Thoracic aorta (tissue), 2 donors: ENCODE data around the gene MIS18A. TPM values are rescaled to one million over a fixed set of nuclear protein-coding genes. Genes with fewer than 3 reads are reported as not detected.
A peak's percentile ranks its signal among the peaks of the same experiment; 100 is the strongest.

Experiments
- ATAC-seq: fragments of 150-250 bp; one replicate; pipeline ENCODE4 v1.8.0; 2017; ENCODE audit warnings: low read depth; ENCODE audit not compliant: insufficient number of reproducible peaks, low FRiP score
- DNase-seq: peaks from one replicate; pipeline ENCODE4 v3.0.0-alpha.2; 2020; ENCODE audit warnings: low spot score
- H3K27ac ChIP-seq, 2 donors: fragments of 200-600 bp; sonication (generic); 1 replicate in 1 of 2; 2 replicates in 1 of 2; pipeline ENCODE4 v1.5.1; 2016; ENCODE audit warnings: mild to moderate bottlenecking in 2 of 2, moderate library complexity in 2 of 2
- H3K27me3 ChIP-seq: fragments of 200-600 bp; sonication (generic); replicated peaks from 2 replicates; pipeline ENCODE4 v1.6.0; 2016; ENCODE audit warnings: mild to moderate bottlenecking; ENCODE audit not compliant: insufficient read depth
- H3K36me3 ChIP-seq: fragments of 200-600 bp; sonication (generic); one replicate; pipeline ENCODE4 v1.5.1; 2016
- H3K4me1 ChIP-seq, 2 donors: fragments of 200-600 bp; sonication (generic); 1 replicate in 1 of 2; 2 replicates in 1 of 2; pipeline versions ENCODE4 v1.5.1 to v1.6.0; 2016; ENCODE audit warnings: low read depth in 2 of 2, mild to moderate bottlenecking in 1 of 2; ENCODE audit not compliant: control insufficient read depth in 1 of 2
- H3K4me3 ChIP-seq: fragments of 200-600 bp; sonication (generic); 2 replicates; pipeline ENCODE4 v1.5.1; 2016; ENCODE audit warnings: mild to moderate bottlenecking
- H3K9me3 ChIP-seq: fragments of 200-600 bp; sonication (generic); 2 replicates; pipeline ENCODE4 v1.5.1; 2016
- total RNA-seq, 2 donors: library from RNA; depleted of rRNA; stranded (reverse); fragments of >200 nt; gene quantifications; one replicate each; pipeline versions ENCODE4 v1.1.0 to v1.2.3, GENCODE V29; 2016
- TF ChIP-seq, protein P1 (sequence below): fragments of 200-600 bp; sonication (generic); IDR thresholded peaks from one replicate; pipeline ENCODE4 v1.5.1; 2019; ENCODE audit warnings: antibody characterized with exemption

MIS18A gene
- total RNA-seq, 2 donors from 2014 or later, result 3.7 to 4.6 TPM

DNA sequence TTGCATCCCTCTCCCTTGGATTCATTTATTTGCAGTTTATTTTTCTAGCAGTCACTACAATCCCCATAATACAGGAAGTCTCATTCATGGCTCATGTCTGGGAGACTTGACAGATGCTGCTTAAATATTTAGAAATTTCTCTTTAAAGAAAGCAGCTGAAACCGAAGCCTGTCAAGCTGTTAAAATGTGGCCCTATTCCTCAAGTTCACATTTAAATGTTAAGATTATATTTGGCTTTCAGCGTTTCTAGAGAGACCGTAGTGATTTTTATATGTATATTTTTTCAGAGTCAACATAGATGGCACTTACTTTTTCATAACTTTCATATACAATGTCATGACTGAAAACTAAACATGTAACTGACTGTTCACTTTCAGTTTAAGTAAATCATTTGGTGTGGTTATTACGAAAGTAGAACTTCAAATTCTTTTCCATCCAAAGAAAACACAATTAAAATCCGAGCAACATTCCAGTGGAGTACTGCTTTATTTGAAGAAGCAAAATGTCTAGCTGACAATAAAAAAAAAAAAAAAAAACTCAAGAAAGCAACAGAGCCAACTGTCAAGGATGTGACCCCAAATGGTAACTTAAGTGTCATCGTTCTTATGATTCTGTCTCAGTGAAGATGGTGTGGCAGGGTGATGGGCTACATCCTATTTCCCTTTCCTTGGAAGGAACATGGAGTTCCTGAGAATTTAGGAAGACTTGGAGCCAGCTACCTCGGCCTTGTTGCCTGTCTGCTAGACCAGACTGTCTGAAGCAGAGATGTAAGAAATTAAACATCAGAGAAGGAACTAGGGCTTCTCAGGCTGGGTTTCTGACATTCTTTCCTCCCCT, 37.8 kb downstream of the MIS18A start:
- no peaks in the 10 kb centered on the region for H3K36me3 ChIP-seq
- H3K4me3 ChIP-seq, result peak overlapping the region; percentile 62
- peak; percentile 29 for ATAC-seq
- H3K27ac ChIP-seq, result peak overlapping the region; percentile 55 to 80
- H3K27me3 ChIP-seq, result no peaks in the 10 kb centered on the region
- H3K9me3 ChIP-seq, result no peaks in the 10 kb centered on the region
- no peak for DNase-seq
- TF ChIP-seq, protein P1, sequence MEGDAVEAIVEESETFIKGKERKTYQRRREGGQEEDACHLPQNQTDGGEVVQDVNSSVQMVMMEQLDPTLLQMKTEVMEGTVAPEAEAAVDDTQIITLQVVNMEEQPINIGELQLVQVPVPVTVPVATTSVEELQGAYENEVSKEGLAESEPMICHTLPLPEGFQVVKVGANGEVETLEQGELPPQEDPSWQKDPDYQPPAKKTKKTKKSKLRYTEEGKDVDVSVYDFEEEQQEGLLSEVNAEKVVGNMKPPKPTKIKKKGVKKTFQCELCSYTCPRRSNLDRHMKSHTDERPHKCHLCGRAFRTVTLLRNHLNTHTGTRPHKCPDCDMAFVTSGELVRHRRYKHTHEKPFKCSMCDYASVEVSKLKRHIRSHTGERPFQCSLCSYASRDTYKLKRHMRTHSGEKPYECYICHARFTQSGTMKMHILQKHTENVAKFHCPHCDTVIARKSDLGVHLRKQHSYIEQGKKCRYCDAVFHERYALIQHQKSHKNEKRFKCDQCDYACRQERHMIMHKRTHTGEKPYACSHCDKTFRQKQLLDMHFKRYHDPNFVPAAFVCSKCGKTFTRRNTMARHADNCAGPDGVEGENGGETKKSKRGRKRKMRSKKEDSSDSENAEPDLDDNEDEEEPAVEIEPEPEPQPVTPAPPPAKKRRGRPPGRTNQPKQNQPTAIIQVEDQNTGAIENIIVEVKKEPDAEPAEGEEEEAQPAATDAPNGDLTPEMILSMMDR, result no peak
- peaks cover 0 to 7% of the 10 kb centered on the region in 2 donors for H3K4me1 ChIP-seq

DNA sequence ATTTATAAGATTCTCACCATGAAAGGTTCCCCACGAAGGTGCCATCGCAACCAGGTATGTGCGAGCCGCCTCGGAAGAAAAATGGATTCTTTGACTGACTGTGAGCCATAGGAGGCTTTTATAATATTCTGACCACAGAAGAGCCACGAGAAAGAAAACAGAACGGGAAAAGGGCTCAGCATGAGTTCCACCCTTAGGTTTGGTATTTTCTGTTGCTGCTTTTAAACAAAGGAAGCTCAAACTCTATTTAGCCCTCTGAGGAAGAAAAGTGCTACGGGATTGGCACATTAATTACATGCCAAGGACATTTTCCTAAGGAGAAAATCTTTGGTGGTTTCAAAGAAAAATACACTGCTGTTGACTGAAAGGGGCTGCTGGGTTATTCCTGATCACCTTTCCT, 39.3 kb downstream of the MIS18A start:
- Histone ChIP-seq H3K27ac (no peak overlapping the region), H3K4me3 (no peak overlapping the region), H3K9me3 (no peaks in the 10 kb centered on the region), H3K27me3 (no peaks in the 10 kb centered on the region), H3K36me3 (no peaks in the 10 kb centered on the region), H3K4me1 (peaks cover 0 to 7% of the 10 kb centered on the region in 2 donors)
- DNase-seq (no peak), ATAC-seq (no peak)
- TF ChIP-seq, protein P1, result no peak

DNA sequence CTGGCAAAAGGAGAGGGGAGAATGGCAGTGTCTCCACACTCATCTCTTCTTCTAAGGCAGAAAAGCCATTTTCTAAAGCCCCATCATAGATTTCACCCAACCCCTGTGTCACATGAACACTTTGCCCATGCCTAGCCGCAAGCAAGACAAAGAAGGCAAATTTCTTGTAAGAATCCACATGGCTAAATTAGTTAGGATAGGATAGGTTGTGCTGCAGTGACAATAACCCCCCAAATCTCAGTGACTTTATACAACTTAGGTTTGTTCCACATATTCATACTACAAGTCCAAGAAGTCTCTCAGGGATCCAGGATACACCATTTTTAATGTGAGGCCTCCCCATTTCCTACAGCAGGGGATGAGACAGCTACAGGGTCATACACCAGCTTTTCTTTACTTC, 40.8 kb downstream of the MIS18A start:
- TF ChIP-seq, protein P1, result no peak
- no peak overlapping the region for H3K4me3 ChIP-seq
- no peak overlapping the region for H3K27ac ChIP-seq
- no peaks in the 10 kb centered on the region for H3K36me3 ChIP-seq
- DNase-seq, result no peak
- peaks cover 0 to 7% of the 10 kb centered on the region in 2 donors for H3K4me1 ChIP-seq
- H3K27me3 ChIP-seq, result no peaks in the 10 kb centered on the region
- no peak for ATAC-seq
- H3K9me3 ChIP-seq, result no peaks in the 10 kb centered on the region

DNA sequence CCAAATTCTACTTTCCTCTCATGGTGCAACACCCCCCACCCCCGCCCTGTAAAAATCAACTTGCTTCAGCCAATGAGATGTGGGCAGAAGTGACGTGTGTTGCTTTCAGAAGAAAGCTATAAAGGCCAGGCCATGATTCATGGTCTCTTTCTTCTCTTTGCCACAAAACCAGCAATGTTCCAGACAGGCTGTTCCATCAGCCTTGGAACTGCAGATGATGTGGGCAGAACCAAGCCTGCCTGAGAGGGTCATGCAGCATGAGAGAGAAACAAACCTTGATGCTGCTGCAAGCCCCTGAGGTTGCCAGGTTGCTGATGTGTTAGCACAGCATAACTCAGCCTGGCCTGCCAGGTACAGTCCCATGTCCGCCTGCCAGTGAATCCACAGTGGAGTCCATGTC, 41.8 kb downstream of the MIS18A start:
- Histone ChIP-seq H3K36me3 (no peaks in the 10 kb centered on the region), H3K4me3 (no peak overlapping the region), H3K4me1 (peaks cover 0 to 7% of the 10 kb centered on the region in 2 donors), H3K27ac (no peak overlapping the region), H3K27me3 (no peaks in the 10 kb centered on the region), H3K9me3 (no peaks in the 10 kb centered on the region)
- ATAC-seq (no peak), DNase-seq (no peak)
- TF ChIP-seq, protein P1, result no peak

DNA sequence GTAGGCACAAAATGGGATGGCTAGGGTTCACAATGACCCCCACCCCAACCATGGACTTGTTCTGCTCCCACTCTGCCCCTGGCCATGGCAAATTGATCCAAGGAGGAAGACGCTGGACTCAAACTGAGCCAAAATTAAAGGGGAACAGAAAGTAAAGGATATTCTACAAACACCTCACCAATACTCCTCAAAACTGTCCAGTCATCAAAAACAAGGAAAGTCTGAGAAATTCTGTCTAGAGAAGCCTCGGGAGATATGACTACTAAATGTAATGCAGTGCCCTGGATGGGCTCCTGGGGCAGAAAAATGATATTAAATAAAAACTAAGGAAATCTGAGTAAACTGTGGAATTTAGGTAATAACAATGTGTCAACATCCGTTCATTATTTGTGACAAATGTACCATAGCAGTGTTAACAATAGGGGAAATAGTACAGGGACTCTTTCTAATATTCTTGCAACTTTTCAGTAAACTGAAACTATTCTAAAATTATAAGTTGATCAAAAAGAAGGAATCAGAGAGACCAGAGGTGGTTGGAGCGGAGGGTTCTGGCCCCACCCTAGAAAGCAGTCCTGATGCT, 45.0 kb downstream of the MIS18A start:
- Histone ChIP-seq H3K4me3 (no peak overlapping the region), H3K27ac (no peak overlapping the region), H3K4me1 (no peaks in the 10 kb centered on the region), H3K27me3 (no peaks in the 10 kb centered on the region), H3K36me3 (no peaks in the 10 kb centered on the region), H3K9me3 (no peaks in the 10 kb centered on the region)
- DNase-seq (no peak), ATAC-seq (no peak)
- TF ChIP-seq, protein P1, result no peak
